GM21381 (cell line): ENCODE measurements around the gene ZSWIM8.
A peak's percentile ranks its signal among the peaks of the same experiment; 100 is the strongest.
"Not testable (repeated sequence)": the region's sequence is repeated elsewhere in the genome, so short reads cannot be mapped to it uniquely, and the experiment has no call there.

Experiments used
- ATAC-seq: cut with Tn5 transposase; IDR thresholded peaks from one replicate; pipeline ENCODE4 v1.9.1; 2021; ENCODE audit warnings: mild to moderate bottlenecking, moderate library complexity; ENCODE audit not compliant: unreplicated experiment

ZSWIM8 gene, protein sequence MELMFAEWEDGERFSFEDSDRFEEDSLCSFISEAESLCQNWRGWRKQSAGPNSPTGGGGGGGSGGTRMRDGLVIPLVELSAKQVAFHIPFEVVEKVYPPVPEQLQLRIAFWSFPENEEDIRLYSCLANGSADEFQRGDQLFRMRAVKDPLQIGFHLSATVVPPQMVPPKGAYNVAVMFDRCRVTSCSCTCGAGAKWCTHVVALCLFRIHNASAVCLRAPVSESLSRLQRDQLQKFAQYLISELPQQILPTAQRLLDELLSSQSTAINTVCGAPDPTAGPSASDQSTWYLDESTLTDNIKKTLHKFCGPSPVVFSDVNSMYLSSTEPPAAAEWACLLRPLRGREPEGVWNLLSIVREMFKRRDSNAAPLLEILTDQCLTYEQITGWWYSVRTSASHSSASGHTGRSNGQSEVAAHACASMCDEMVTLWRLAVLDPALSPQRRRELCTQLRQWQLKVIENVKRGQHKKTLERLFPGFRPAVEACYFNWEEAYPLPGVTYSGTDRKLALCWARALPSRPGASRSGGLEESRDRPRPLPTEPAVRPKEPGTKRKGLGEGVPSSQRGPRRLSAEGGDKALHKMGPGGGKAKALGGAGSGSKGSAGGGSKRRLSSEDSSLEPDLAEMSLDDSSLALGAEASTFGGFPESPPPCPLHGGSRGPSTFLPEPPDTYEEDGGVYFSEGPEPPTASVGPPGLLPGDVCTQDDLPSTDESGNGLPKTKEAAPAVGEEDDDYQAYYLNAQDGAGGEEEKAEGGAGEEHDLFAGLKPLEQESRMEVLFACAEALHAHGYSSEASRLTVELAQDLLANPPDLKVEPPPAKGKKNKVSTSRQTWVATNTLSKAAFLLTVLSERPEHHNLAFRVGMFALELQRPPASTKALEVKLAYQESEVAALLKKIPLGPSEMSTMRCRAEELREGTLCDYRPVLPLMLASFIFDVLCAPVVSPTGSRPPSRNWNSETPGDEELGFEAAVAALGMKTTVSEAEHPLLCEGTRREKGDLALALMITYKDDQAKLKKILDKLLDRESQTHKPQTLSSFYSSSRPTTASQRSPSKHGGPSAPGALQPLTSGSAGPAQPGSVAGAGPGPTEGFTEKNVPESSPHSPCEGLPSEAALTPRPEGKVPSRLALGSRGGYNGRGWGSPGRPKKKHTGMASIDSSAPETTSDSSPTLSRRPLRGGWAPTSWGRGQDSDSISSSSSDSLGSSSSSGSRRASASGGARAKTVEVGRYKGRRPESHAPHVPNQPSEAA (N-terminal part only)

DNA sequence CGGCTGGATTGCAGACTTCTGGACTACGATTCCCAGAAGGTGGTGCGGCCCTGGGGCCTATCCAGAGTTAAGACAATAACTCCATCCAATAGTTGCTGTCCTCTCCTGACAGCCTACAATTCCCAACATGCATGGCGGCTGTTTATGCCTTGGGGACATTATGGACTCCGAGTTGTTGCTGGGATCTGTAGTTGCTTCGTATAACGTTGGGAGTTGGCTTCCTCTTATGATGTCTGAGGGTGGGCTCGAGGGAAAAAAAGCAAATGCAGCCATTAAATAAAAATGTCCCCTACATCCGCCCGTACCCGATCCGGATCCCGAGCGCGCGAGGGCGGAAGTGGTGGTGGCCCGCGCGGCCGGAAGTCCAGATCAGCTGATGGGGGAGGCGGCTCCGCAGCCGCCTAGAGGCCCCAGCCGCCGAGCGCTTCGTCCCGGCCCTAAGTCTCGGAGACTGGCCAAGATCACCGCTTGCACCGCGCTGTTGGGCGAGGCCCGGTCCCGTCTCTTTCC is at the start of gene ZSWIM8:
ZSWIM8 (plus strand) TSS at position 396 of the 510 bp plus-strand sequence. CDS start 273 bp downstream, outside the sequence.
- peak; percentile 77 for ATAC-seq

DNA sequence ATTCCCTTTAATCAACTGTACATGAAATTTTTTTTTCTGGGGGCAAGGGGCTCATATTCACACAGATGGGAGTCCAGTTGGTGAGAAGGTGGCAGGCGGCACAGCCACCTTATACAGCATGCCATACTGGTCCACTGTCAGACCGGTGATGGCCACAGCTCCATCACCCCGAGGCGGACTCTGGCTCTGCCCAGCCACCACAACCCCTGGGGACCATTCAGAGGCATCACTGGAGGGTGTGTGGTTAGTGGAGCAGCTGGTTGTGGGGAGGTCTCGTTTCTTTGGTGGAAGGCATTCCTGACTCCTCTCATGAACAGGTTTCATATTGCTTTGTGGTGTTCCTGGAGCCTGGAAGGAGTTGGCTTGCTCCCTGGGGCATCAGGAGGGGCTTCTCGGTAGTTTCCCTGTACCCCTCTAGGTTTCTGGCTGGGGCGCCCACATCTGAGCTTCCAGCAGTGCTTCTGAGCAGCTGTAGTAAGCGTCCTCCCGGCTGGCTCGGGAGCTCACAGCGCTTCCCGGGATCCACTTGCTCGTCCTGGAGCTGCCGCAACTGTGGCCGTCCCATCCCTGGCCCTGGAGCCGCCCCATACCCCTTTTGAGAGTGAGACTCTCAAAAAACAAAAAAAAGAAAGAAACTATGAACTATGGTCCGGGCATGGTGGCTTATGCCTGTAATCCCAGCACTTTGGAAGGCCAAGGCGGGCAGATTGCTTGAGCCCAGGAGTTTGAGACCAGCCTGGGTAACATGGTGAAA is 44.7 kb upstream of the ZSWIM8 start:
- not testable (repeated sequence) for ATAC-seq

DNA sequence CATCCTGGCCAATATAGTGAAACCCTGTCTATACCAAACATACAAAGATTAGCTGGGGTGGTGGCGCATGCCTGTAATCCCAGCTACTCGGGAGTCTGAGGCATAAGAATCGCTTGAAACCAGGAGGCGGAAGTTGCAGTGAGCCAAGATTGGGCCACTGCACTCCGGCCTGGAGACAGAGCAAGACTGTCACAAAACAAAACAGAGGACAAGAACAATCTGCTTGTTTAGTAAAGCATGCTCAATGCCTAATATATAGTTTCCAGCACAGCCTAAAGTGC is 43.0 kb upstream of the ZSWIM8 start:
- no peak for ATAC-seq

DNA sequence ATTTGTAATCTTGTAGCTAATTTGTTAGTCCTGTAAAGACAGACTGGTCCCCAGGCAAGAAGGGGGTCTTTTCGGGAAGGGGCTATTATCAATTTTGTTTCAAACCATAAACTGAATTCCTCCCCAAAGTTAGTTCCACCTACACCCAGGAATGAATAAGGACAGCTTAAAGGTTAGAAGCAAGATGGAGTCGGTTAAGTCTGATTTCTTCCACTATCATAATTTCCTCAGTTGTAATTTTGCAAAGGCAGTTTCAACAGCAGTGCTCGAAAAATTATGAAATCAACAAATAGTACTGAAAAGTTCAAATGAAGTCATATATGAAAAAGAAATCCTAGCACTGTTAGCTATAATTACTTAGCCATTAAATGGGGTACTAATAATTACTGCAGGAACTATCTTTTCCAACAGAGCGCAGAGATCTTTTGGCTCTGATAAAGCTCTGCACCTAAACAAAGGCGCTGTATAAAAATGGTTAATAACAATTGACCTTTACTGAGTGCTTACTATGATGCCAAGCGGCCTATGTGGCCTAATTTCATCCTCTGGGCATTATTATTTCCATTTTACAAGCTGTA is 42.0 kb upstream of the ZSWIM8 start:
- ATAC-seq, result no peak

DNA sequence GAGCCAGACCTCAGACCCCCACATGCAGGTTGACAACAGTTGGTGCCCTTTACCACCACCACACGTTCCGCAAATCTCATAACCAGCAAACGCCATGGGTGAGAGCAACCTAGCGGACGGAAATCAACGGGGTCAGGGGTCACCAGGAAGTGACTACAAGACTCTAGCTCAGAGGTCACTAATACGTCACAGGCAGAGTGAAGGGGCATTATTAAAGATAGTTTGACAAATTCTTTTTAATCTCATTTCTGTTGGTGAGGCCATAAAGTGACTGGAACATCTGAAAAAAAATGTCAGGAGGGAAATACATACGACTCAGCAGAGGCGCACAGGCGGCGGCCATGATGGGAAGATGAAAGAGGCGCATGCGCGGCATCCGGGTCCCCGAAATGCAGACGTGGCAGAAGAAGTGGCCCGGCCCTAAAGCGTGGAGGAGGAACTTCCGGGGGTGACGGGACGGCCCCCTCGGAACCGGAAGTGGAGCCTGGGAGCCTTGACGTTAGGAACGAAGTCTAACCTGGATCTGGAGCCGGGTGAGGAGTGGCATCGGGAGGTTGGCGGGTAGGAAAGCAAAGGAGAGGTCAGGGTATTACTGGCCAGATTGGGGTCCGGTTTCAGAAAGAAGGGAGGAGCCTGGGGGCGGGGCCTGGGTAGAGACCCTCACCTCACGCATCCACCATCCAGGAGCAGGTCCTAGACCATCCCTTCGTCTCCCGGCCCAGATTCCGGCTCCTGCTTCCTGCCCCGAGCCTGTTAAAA is 41.3 kb upstream of the ZSWIM8 start, which contains the start of gene SEC24C:
SEC24C (plus strand) TSS at position 468 of the 759 bp plus-strand sequence. CDS start 2,461 bp downstream, outside the sequence.
- peak; percentile 93 for ATAC-seq

DNA sequence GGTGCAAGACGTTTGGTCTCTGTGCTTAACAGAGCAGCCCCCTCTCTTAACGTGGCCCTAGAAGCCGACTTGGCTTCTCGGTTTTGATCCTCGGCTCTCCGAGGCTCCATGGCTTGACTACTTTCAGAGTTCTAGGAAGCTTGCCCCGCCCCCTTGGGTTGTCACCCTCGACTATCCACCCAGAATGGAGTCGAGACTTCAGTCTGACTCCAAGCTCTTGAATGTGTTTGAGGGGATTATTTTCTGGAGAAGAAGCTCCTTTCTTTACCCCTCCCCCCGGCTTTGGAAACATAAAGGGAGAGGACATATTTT is 40.8 kb upstream of the ZSWIM8 start:
- peak; percentile 24 for ATAC-seq

DNA sequence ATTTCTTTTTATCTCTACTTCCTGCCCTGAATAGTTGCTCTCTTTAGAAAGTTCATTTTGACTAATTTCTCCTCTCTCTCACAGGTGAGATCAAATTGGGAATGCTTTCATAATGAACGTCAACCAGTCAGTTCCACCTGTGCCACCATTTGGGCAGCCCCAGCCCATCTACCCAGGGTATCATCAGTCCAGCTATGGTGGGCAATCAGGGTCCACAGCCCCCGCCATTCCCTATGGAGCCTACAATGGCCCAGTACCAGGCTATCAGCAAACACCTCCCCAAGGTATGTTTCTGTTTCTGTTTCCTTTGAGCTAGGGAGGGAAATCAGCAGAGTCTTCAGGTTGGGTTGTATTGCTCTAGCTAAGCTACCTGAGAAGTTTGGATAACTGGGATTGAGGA is 38.7 kb upstream of the ZSWIM8 start:
- ATAC-seq, result no peak

DNA sequence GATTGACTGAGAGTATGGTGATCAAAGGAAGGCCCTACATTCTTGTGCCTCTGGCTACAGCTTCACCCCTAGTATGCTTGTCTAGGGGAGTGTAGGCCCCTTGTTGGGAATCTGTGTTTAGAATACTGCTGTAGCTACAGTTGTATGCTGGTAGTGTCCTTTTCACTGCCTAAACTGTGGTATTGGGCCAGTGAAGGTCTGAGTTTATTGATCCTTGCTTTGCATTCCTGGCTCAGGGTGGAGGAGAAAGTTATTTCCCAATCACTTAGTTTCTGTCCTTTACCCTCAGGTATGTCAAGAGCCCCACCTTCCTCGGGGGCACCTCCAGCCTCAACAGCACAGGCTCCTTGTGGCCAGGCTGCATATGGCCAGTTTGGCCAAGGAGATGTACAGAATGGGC is 34.6 kb upstream of the ZSWIM8 start:
- ATAC-seq, result no peak

DNA sequence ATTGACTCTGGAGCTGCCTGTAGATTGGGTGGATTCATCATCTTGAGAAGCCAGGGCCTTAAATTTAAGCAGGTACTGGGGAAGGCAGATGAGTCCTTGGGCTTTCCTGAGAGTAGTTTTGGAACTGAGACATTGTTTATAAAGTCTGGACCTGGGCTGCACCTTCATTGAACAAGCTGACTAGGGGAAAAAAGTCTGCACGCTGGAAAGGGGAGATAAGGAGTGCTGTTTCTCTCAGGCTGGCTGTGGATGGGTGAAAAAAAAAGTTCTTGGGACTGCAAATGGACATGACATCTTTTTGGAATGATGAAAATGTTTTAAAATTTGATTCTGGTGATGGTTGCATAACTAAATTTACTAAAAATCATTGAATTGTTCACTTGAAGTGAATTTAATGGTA is 29.2 kb upstream of the ZSWIM8 start:
- no peak for ATAC-seq

DNA sequence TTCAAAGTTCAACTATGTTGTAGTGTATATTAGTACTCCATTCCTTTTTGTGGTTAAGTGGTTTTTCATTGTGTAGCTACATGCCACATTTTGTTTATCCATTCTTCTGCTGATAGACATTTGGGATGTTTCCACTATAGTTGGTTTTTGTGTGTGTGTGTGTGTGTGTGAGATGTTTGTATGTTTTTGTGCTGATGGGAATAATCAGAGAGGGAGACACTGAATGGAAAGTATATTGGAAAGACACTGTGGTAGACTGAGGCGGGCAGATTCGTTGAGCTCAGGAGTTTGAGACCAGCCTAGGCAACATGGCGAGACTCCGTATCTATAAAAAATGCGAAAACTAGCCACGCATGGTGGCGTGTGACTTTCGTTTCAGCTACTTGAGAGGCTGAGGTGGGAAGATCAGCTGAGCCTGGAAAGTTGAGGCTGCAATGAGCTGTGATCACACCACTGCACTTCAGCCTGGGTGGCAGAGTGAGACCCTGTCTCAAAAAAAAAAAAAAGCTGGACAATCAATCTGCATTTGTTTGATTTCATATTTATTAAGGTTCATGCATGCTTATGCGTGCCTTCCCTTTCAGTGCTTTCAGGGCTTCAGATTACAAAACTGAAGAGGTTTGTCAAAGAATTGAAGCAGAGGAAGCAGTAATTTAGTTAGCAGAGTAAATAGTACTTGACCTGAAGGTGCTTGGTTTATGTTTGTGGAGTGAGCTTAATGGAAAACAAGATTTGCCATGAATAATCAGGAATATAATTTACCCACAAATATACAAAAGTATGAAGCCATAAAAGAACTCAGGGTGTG is 26.5 kb upstream of the ZSWIM8 start:
- ATAC-seq, result no peak

DNA sequence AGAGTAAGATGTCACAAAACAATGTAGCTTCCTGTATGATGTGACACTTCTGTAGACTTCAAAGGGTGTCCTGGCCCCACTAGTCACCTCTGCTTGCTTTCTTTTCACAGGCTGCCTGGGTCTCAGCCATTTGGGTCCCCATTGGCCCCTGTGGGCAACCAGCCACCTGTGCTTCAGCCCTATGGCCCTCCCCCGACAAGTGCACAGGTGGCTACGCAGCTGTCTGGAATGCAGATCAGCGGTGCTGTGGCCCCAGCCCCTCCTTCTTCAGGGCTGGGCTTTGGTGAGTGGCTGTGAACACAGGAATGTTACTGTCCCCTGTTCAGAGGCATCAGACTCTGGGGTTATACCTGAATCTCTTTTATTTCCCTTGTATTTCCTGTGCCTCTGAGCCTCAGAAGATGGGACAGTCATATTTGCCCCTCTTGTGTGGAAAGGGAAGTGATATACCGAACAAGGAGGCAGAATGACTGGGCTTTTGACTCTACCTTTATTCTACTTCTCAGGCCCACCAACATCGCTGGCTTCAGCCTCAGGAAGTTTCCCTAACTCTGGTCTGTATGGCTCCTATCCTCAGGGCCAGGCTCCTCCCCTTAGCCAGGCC is 25.8 kb upstream of the ZSWIM8 start:
- ATAC-seq, result no peak

DNA sequence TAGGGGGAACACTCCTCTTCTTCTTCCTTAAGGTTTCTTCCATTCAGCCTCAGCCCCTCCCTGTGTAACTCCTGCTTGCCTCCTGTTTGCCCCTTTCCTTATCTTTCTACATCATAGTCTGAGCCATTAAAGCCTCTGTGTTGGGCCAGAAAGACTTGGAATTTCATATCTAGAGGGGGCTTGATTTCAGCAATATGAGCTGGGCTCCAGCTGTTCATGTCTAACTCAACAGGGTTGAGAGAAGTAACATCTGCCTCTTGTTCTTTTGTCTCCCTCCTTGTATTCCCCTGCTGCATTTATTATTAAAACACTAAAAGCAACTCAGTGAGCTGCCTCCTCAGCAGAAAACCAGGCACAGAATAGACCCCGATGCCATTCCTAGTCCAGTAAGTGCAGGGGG is 23.6 kb upstream of the ZSWIM8 start:
- ATAC-seq, result no peak

DNA sequence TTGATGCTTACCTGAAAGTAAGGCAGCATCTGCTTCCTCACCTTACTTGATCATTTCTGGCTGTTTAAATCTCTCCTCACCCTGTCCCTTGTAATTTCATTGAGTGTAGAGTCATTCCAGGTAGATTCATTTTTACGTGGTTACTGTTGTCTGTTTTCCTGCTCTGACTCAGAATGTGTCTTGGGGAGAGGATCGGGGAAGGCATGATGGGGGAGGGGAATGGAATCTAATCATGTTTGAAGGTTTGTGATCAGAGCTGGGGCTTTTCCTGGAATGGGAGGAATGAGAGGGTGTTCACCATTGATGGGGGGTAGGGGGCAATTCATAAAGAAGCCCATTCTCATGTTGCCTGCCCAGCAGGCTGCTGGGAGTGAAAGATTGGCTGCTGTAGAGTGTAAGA is 22.5 kb upstream of the ZSWIM8 start:
- no peak for ATAC-seq

DNA sequence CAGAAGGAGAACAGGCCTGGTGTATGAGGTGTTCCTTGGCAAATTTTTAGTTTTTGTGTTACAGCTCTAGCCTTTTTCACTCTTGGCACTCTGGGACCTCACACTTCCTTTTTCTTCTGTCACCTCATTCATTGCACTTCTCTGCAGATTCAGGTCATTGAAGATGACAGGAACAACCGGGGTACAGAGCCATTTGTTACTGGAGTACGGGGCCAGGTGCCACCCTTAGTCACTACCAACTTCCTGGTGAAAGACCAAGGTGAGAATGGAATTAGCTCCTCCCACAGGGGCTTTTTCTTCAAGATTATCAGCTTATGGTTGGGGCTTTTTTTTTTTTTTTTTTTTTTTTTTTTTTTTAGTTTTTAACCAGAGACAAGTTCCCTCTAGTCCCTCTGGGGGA is 22.1 kb upstream of the ZSWIM8 start:
- no peak for ATAC-seq

DNA sequence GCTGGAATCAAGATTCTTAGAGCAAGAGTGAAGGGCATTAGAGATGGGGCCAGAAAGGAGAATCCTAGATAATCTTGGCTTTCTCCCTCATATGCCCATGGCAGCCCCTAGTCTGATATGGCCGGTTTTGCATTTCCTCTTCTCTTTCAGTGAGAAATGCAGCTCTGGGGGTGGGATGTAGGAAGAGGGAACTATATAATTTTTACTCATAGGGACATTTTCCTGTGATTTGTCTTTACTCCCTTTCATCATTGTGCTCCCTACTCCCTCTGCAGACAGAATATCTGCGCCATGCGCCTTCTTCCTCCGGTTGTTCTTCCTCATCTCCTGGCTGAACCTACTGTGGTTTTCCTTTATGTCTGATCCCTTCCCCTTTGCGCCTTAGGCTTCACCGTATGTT is 20.3 kb upstream of the ZSWIM8 start:
- no peak for ATAC-seq

DNA sequence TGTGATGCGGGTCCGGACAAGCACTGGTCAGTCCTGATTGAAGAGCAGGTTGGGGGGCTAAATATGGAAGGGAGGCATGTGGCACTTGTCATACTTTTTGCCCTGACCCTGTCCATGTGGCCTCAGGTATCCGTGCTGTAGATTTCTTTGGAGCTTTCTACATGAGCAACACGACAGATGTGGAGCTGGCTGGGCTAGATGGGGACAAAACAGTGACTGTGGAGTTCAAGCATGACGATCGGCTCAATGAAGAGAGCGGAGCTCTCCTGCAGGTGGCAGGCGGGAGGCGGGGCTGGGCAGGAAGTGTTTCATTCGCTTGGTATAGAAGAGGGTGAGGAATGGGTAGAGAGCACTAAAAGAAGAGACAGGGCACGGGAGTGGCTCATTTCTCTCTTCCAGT is 16.5 kb upstream of the ZSWIM8 start:
- ATAC-seq, result no peak

DNA sequence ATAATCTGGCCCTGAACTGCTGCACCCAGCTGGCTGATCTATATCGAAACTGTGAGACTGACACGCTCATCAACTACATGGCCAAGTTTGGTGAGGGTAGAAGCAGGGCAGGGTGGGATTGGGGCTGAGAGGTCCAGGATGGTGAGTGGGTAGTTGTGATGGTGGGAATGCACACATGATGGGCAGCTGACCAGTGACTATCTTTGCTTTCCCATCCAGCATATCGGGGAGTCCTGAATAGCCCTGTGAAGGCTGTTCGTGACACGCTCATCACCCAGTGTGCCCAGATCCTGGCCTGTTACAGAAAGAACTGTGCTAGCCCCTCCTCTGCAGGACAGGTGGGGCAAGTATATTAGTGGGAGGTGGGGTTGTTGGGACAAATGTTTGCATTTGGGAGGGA is 16.0 kb upstream of the ZSWIM8 start:
- no peak for ATAC-seq

DNA sequence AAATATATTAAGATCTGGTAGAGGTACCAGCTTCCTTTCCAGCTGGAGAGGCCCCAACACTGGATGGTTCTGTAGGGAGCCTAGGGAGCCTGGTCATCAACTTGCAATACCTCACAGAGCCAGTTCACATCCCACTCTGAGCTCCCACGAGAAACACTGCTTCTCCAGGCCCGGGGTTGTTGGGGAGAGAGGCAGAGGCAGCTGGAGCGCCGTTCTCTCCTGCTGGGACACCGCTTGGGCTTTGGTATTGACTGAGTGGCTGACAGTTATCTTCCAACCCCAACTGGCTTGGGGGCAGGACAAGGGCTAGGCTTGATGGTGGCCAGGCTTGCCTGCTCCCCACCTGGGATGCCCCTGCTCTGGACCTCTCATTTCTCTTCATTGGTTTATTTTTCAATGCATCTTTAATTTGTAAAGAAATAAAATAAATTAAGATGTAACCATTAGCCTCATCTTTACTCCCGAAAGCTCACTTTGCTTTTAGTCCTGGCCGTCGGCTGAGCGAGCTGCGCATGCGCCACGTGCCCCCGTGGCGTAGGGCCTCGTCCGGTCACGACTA is 13.6 kb upstream of the ZSWIM8 start:
- ATAC-seq, result peak; percentile 39
